ENCODE results near the gene MOB2.

- no peak for TF ChIP-seq CTCF (conservative IDR thresholded peaks at IDR 0.05)
- TF ChIP-seq EZH2 (IDR thresholded peaks at IDR 0.05; ENCODE audit: low read depth): no peak
Observed at GRCh38 chr11:1531449-1532013, 45.0 kb upstream of the MOB2 start.

Measured in PC-9 (cell line).